Astrocyte of the spinal cord (primary cell): ENCODE data around the gene BTRC.

Experiments used
- DNase-seq: peaks from one replicate; pipeline ENCODE4 v3.0.0; 2011; ENCODE audit warnings: low read depth, low spot score
- H3K4me3 ChIP-seq: 2 replicates; pipeline ENCODE4 v1.5.1; 2011; ENCODE audit warnings: low read depth, mild to moderate bottlenecking, low read length, moderate library complexity
- in situ Hi-C: cut with HindIII; loops from 2 replicates; pipeline ENCODE4 v1.10.0; 2017; ENCODE audit warnings: low sequenced_read_pairs
- TF ChIP-seq, protein P1 (sequence below): IDR thresholded peaks from 2 replicates; pipeline ENCODE4 v1.5.1; 2012; ENCODE audit warnings: low read depth, mild to moderate bottlenecking, low read length, inconsistent platforms

The BTRC gene

DNA sequence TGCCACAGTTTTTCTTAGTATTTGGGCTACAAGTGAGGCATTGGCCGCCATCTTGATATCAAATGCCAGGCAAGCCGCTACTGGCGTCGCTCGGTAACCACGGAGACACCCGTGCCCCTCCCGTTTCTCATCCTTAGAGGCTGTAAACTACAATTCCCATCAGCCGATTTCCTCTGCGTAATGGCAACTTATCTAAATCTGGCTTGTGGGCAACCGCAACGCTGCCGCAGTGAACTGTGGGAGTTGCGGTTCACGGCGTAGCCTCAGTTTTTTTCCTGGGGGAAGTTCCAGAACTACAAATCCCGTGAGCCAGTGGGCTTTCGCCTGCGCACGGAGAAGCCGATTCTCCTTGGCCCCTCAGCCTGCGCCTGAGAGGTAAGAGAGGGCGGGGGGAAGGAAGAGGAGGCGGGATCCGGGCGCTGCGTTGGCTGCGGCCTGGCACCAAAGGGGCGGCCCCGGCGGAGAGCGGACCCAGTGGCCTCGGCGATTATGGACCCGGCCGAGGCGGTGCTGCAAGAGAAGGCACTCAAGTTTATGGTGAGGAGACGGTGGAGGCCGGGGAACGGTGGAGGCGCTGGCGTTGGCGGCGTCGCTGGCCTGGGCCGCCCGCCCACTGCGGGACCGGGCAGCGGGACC lies at the start of gene BTRC:
TSS of gene BTRC (plus strand) at position 474 of the 636 bp plus-strand sequence. CDS start at position 490, 16 bp downstream.
- in situ Hi-C loops = no loop called here

DNA sequence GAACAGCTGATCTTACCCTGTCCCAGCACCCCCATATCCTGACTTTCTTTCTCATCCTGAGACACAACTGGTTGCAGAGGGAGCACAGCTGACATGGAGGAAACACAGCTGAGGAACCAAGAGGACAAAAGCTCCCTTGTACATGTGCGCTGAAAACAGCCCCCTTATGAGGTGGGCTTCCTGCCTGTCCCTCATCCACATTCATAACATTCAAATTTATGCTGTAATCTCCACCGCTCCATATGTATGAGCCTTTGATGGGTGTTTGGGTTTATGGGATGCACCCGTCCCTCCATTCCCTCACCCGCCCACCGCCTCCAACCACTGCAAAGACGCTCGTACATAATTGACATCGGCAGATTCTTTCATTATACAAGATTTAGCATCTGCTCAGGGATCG lies 49.6 kb upstream of the BTRC start:
- DNase-seq = no peak
- TF ChIP-seq, protein P1, sequence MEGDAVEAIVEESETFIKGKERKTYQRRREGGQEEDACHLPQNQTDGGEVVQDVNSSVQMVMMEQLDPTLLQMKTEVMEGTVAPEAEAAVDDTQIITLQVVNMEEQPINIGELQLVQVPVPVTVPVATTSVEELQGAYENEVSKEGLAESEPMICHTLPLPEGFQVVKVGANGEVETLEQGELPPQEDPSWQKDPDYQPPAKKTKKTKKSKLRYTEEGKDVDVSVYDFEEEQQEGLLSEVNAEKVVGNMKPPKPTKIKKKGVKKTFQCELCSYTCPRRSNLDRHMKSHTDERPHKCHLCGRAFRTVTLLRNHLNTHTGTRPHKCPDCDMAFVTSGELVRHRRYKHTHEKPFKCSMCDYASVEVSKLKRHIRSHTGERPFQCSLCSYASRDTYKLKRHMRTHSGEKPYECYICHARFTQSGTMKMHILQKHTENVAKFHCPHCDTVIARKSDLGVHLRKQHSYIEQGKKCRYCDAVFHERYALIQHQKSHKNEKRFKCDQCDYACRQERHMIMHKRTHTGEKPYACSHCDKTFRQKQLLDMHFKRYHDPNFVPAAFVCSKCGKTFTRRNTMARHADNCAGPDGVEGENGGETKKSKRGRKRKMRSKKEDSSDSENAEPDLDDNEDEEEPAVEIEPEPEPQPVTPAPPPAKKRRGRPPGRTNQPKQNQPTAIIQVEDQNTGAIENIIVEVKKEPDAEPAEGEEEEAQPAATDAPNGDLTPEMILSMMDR = no peak
- H3K4me3 ChIP-seq = no peak overlapping the region
- in situ Hi-C loops = no loop called here

More for the DNA sequence above, at the start of gene BTRC:
- peak; percentile 100 for DNase-seq
- H3K4me3 ChIP-seq = peak within 1 kb of the TSS; percentile 82
- TF ChIP-seq, protein P1 = no peak

DNA sequence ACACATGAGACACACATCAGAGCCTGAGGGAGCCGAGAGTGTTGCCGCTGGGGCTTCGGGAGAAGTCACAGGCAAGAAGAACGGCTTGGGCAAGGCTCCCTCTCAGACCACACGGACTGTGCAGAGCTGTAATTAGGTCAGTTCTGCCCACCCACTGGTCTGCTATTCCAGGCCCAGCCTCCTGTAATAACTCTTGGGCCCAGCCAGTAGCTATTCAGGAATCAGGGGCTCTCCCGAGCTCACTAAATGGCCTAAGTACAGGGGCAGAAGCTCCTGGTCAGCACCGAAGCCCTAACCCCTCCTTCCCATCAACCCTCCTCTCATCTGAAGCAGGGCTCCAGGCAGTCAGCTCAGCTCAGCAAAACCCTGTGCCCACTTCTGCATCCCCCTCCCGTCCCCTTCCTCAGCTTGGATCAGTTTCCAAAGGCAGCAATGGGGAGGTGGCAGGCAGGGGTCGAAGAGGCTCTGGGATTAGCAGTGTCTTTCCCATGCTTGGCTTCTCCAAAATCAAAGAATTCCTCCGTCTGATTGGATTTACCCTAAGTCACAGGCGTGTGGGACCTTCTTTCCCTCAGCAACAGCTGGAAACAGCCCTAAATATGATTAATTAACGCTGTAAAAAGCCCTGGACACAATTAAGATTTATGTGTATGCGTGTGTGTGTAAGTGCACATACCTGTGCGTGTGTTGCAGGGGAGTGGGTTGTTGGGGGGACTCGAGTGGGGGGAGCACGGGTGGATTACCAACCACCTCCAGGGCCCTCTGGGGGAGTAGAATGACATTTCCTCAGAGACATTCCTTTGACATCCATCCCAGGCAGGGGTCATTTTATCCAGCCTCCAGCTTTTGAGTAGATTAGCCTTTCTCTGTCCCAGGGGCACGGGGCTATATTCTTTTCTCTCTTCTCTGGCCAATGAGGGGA lies 48.4 kb upstream of the BTRC start:
- in situ Hi-C loops = no loop called here
- no peak overlapping the region for H3K4me3 ChIP-seq
- no peak for DNase-seq
- TF ChIP-seq, protein P1 = no peak

DNA sequence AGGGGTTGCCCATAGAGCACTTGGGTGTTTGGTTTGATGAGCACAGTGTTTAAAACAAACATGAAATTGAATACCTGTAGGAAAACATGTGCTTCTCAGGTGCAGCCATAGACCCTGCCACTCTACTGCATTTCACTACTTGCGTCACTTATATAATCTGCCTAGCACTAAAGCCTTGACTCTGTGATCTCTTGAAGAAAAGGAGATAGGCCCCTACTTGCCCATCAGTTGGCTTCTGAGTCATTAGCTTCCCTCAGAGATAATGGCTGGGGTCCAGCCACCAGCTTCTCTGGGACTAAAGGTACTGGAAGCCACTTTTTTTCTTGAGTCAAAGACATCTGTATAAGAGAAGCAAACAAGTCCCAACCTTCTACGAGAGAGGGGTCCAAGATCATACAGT lies 45.9 kb upstream of the BTRC start:
- in situ Hi-C loops = no loop called here
- no peak overlapping the region for H3K4me3 ChIP-seq
- TF ChIP-seq, protein P1 = no peak
- no peak for DNase-seq

DNA sequence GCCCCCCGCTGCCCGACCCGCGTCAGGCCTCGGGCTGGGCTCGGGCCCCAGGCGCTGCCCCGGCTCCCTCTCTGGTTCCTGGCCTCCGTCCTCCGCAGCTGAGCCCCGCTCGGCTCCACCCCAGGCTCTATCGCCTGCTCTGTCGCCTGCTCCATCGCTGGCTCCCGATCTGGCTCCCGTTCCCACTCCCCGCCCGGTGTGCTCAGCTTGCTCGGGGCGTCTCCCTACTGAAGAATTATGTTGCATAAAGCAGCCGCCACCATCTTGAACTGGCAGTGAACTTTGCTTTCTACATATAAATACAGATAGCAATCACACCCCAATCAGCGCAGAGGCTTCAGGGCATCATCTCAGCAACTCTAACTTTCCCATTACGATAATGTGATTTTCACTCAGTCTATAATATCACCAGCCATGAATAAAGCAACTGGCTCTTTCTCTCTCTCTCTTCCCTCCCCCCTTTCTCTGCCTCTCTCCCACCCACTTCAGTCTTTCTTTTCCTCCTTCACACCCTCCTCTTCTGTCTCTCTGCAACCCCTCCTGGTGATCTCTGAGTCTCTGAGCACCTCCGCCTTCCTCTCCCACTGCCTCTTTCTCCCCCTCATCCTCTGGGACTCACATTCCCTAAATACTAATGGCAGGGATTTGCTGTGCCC lies 43.3 kb upstream of the BTRC start:
- in situ Hi-C loops = no loop called here
- TF ChIP-seq, protein P1 = no peak
- no peak for DNase-seq
- no peak overlapping the region for H3K4me3 ChIP-seq
